HCT116 (cell line): ENCODE data around the gene NEDD4L.

Experiments
- ELF1 ChIP-seq: IDR thresholded peaks from 2 replicates; pipeline ENCODE4 v1.6.1; 2012; ENCODE audit warnings: low read depth, borderline replicate concordance
- POLR2A ChIP-seq: IDR thresholded peaks from 2 replicates; pipeline ENCODE4 v1.7.0; 2011; ENCODE audit warnings: borderline replicate concordance; ENCODE audit not compliant: insufficient read depth, insufficient read length; ENCODE audit errors: extremely low read depth
- SIN3A ChIP-seq: IDR thresholded peaks from 2 replicates; pipeline ENCODE4 v1.6.1; 2012; ENCODE audit warnings: low read depth
- ZFX ChIP-seq: fragments of 450-650 bp; IDR thresholded peaks from 2 replicates; pipeline ENCODE4 v1.6.1; 2017
- TF ChIP-seq, protein P1 (sequence below), 3 experiments: fragments of 200-600 bp in 1 of 3; sonication (generic) in 1 of 3; IDR thresholded peaks in 2 of 3; conservative IDR thresholded peaks in 1 of 3; 2 replicates each; pipeline ENCODE4 v1.5.1; 2012 to 2017; ENCODE audit warnings: low read depth in 2 of 3, low read length in 2 of 3, antibody characterized with exemption in 1 of 3, borderline replicate concordance in 1 of 3, control low read depth in 1 of 3, mild to moderate bottlenecking in 1 of 3, mixed read lengths in 1 of 3, mixed run types in 1 of 3, moderate library complexity in 1 of 3; ENCODE audit not compliant: insufficient read depth in 1 of 3

DNA sequence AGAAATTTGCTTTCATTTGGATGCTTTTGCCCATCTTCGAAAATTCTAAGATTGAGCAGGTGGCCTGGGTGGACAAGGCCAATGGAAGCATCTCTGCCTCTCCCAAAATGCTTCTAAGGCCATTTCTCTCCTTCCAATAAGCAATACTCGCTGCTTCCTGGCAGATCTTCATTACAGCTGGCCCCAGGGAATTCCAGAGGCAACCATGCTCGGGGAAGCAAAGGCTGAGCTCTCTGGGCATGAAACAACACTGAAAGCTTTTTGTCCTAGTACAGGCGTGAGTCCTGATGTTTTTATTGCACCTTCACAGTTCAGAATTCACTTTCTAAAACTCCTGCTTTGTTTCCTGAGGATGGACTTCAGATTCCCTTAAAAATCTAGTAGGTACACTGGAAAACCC, 11.8 kb upstream of the NEDD4L start:
- TF ChIP-seq SIN3A (no peak), ELF1 (no peak), POLR2A (no peak), ZFX (no peak)
- TF ChIP-seq, protein P1, sequence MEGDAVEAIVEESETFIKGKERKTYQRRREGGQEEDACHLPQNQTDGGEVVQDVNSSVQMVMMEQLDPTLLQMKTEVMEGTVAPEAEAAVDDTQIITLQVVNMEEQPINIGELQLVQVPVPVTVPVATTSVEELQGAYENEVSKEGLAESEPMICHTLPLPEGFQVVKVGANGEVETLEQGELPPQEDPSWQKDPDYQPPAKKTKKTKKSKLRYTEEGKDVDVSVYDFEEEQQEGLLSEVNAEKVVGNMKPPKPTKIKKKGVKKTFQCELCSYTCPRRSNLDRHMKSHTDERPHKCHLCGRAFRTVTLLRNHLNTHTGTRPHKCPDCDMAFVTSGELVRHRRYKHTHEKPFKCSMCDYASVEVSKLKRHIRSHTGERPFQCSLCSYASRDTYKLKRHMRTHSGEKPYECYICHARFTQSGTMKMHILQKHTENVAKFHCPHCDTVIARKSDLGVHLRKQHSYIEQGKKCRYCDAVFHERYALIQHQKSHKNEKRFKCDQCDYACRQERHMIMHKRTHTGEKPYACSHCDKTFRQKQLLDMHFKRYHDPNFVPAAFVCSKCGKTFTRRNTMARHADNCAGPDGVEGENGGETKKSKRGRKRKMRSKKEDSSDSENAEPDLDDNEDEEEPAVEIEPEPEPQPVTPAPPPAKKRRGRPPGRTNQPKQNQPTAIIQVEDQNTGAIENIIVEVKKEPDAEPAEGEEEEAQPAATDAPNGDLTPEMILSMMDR (IDR thresholded peaks at IDR 0.05 in 2 of 3, conservative IDR thresholded peaks at IDR 0.05 in 1 of 3; ENCODE audit: borderline replicate concordance in 1 of 3, insufficient read depth in 1 of 3, low read depth in 2 of 3, low read length in 2 of 3) = no peak
